NCI-H69 (cell line): Measurements from ENCODE around the gene BLMH.

ENCODE experiments used
- DNase-seq: peaks from one replicate; lab custom pipeline; 2025; lab: John Stamatoyannopoulos, UW

The BLMH gene

DNA sequence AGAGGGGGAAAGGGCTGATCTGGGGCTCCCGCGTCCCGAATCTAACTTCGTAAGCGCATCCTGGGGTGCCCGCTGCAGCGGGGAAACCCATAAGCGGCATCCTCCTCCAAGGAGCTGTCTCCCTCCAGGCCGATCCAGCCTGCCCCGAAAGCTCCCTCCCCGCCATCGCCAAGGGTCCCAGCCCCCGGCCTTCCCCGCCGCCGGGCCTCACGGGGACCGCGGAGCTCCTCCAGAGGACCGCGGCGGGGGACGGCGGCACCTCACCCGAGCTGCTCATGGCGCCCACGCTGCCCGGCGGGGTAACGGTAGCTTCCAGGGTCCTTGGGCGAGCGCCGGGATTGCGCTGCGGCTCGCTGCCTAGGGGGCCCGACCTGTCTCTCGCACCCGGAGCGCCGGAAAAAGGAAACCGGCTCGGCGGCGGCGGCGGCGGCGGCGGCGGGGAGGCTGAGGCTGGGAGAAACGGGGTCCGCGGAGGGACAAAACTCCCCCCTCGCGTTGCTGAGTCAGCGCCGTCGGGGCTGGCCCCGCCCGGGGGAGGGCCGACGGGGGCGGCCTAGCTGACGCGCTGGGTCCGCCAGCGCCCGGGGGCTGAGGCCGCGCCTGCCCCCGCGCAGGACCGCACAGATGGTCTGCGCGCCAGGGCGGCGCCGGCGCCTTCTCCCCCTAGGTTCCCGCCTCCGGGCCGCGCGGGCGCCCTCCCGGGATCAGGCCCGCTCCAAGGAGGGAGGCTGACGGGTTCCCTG is at the start of gene BLMH:
Gene BLMH (minus strand): TSS at position 402 of the 743 bp plus-strand sequence. CDS start 125 bp downstream, at position 277.
- DNase-seq = peak; percentile 97

DNA sequence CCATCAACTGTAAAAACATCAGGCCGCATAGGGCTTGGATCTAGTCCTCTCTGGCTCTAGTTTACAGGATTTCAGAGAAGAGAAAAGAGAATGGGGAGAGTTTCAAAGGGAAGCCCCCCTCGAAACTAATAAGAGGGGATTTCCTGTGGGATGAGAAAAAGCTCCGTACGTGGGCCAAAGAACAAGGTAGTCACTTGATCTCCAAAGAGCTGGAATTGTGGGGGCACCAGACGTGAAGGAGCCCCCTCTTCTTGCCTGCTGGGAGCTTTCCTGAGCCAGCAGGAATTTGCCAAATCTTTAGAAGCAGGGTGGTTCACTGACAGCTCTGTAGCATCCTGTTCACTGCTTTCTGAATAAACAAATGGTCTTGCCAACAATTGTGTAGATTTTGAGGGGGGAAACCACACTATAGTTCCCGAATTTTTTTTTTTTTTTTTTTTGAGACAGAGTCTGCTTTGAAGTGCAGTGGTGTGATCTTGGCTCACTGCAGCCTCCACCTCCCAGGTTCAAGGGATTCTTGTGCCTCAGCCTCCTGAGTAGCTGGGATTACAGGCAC is 49.1 kb upstream of the BLMH start:
- no peak for DNase-seq

DNA sequence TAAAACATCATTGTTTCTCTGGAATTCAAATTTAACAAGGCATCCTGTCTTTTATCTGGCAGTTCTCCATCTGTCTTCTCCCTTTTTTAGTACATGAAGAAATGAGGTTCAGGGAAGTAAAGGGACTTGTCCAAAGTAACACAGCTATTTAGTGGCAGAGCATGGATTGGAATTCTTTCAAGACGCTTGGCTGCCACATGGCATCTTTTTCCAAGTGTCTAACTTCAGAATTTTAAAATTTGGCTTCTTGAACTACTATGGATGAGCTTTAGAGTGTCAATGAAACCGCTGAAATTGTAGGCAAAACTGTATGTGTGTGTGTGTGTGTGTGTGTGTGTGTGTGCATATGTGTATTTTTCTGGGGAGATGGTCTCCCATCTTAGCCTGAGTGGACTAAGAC is 47.3 kb upstream of the BLMH start:
- no peak for DNase-seq

- no peak for DNase-seq
Measured at GRCh38 chr17:30337393-30337999, 45.8 kb upstream of the BLMH start.

- DNase-seq = peak; percentile 90
Measured at GRCh38 chr17:30336369-30337171, 44.8 kb upstream of the BLMH start.

- DNase-seq = no peak
Measured at GRCh38 chr17:30334421-30334820, 42.7 kb upstream of the BLMH start.

- DNase-seq = no peak
Measured at GRCh38 chr17:30333503-30334360, 42.0 kb upstream of the BLMH start, which contains the start of gene TMIGD1. Gene TMIGD1, minus strand, starts transcription at chr17:30334057. Its CDS starts 1,924 bp downstream, at chr17:30332133.

DNA sequence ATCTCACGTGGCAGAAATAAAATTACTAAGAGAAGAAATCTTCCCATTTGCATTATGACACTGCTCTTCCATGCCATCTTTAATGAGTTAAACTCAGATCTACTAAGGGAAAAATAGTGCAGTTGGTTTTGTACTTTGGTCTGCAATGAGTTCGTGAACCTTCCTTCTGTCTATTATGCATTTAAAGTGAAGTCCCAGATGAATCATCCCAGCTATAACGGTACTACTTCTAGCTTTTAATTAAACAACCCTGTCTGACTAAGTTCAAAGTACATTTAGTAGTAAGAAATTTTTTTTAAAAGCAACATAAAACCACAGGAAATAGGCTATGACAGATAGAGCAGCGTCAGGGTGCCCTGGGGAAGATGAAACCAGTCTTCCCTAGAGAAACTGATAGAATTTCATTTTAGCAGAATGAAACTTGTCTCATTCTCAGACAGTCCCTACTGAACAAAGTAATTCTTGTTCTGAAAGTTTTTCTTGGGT is 40.4 kb upstream of the BLMH start:
- DNase-seq = no peak

DNA sequence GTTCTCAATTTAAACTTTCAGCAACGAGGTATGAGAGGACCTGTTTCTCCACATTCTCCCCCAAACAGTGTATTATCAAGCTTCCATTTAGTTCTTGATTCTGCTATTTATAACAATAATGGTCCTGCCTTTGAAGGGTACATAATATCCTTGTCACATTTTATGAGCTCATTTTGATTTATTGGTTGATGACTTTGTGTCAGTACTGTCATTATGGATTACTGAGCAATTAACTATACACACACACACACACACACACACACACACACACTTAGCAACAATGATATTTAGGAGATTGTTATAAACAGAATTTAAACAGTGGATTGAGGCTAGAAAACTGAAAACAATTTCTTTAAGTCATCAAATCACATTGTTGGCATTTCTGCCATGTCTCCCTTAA is 35.1 kb upstream of the BLMH start:
- peak; percentile 95 for DNase-seq

DNA sequence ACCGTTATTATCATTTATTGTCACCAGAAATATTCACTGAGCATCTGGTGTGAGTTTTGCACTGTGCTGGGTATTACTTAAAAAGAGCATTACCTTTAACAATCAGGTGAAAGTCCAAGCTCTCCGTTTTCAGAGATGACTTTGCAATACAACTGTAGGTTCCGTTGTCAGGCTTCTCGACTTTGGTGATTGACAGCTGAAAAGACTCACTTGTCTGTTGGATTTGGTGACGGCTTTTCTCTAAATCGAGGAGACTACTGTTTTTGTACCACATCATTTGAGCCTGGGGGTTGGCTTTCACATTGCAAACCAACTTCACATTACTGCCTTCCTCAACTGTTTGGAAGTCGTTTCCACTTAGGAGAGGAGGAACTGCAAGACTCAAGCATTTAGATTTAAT is 33.0 kb upstream of the BLMH start:
- DNase-seq = no peak

DNA sequence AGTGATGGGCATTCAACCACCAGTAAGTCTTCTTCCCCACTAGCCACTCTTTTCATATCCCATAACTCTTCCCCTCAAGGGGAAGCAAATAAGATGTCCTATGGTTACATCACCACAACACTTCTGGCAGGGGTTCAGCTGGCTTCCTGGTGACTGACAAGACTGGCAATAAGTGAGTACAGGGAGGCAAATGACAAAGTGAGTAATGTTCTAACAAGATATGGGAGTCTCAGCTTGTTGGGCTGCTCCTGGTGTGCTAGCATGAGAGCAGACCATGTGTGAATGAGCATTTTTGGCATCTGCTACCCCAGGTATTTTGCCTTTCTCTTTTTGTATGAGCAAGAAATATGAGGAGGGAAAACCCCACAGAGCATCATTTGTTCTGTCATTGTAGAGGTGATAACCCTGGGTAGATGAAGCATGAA is 32.2 kb upstream of the BLMH start:
- DNase-seq = peak; percentile 96

DNA sequence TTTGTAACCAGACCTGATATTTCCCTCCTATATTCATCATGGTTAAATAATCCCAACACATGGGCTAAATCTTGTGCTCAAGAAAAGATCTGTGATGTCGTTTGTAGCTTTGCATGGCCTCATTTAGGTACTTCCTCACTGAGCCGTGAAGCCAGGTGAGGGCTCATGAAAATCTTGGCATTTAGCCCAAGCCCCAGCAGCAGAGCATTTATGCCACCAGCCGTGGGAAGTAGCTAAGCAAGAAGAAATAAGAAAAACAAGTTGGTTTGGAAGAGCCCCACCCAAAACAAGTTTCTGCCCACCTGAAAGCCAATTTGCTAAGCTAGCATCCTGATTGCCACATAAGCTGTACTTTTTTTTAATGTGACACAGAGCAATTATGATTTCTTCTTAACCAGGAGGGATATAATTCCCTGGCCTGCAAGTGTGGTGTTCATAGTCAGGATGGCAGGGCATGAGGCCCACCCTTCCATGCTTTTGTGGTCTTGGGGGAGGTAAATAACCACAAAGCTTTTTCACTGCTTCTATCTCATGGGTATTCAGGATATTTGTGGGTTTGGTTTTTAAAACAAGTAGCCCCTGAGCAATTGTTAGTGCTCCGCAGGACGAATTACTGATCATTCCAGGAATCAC is 31.6 kb upstream of the BLMH start:
- peak; percentile 96 for DNase-seq

DNA sequence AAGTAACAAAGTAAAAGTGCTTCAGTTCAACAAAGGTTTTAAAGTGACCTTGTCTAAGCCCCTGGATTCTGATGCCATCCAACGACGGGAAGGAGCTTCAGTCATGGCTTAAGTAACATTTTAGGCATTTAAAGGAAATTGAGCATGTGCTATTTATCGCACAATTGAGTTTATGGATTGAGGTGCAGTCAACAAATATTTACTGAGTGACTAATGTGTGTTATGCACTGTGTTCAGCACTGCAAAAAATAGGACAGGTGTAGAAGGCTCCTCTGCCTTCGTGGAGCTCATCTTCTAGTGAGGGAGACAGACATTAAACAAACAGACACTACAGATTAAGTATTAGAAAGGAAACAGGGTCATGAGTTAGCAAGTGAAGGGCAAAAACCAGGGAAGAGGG is 29.6 kb upstream of the BLMH start:
- peak; percentile 91 for DNase-seq

GRCh38 chr17:30318155-30318554 is 26.4 kb upstream of the BLMH start:
- no peak for DNase-seq

- no peak for DNase-seq
Measured at GRCh38 chr17:30316736-30317135, 25.0 kb upstream of the BLMH start.

GRCh38 chr17:30315106-30315505 is 23.4 kb upstream of the BLMH start:
- no peak for DNase-seq

- no peak for DNase-seq
Measured at GRCh38 chr17:30314474-30314873, 22.7 kb upstream of the BLMH start.

DNA sequence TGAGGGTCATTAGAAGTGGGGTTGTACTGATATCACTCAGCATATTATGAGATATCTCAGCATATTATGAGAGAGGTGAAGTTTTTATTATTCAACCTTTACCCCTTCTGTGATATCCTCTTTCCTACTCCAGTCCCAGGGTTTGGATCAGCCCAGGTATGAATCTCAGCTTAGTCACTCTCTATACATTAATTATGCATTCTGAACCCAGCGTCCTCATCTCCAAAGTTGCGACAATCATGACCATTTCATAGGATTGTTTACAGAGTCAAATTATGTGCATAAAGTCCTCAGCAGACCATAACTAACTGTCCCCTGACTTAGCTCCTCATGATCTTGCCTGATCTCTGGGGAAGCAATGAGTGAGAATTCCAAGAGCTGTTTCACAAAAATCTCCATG is 20.5 kb upstream of the BLMH start:
- peak; percentile 60 for DNase-seq

GRCh38 chr17:30310562-30310961 is 18.8 kb upstream of the BLMH start:
- no peak for DNase-seq

DNA sequence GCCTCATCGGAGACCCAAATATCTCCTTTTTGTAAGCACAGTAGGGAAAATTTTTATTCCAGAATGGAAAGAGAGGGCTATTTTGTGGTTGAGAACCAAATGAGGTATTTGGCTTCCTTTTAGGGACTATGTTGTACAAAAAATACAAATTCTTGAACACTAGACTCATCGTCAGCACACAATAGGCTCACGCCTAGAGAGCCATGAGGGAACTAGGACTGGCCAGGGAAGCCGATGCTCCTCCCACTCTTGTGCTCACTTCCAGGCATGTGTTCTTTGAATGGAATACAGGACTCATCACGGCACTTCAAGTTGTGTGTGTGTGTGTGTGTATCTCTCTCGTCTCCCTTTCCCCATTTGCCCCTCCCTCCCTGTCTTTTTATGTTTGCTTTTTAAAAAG is 17.8 kb upstream of the BLMH start:
- no peak for DNase-seq

DNA sequence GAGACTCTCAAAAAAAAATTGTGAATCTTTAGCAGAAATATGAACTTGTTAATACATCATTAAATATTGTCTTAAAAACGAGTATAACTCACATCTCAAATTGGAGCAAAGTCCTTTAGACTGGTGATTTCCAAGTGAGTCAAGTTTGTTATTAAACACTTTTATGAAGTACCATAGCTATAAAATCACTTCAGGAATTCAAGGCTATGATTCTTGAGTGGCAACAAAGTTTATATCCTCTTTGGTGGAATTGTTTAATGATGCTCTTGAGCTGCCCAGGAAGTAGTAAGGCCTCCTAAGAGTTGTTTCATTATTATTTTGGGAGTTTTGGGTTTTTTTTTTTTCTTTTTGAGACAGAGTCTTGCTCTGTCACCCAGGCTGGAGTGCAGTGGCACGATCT is 16.7 kb upstream of the BLMH start:
- DNase-seq = no peak
